ENCODE results near the gene POGZ.
A peak's percentile ranks its signal among the peaks of the same experiment; 100 is the strongest.

Gene POGZ

GRCh38 chr1:151373196-151373595, 86.1 kb downstream of the POGZ start:
- peaks cover 18 to 58% (median 43%) of the 10 kb centered on the region in 10 experiments for H3K4me1 ChIP-seq
- no peak for TF ChIP-seq Cebpa-rat (IDR thresholded peaks at IDR 0.05)
- H3K36me3 ChIP-seq = no peaks in the 10 kb centered on the region
- no peaks in the 10 kb centered on the region for H3K9me3 ChIP-seq (replicated peaks in 1 of 11)
- no peak overlapping the region for H3K9ac ChIP-seq
- H4K20me1 ChIP-seq = no peaks in the 10 kb centered on the region
- H3K4me3 ChIP-seq = no peak overlapping the region
- no peak overlapping the region for H3K27ac ChIP-seq
- no peaks in the 10 kb centered on the region for H3K27me3 ChIP-seq
- peak overlapping the region in 5 of 11 experiments; percentile 12 to 49 (median 35); a peak in 2 of 22 replicates for H3K4me2 ChIP-seq

- Histone ChIP-seq H3K9ac (peak within 1 kb of the TSS in 2 of 11 experiments; percentile 18 to 37; a peak in 2 of 22 replicates), H3K27me3 (no peaks in the 10 kb centered on the region), H3K36me3 (no peaks in the 10 kb centered on the region), H4K20me1 (no peaks in the 10 kb centered on the region), H3K4me2 (peak within 1 kb of the TSS in 7 of 11 experiments; percentile 12 to 95 (median 83); a peak in 12 of 22 replicates), H3K27ac (peak within 1 kb of the TSS in 4 of 11 experiments; percentile 83 to 86 (median 86); a peak in 7 of 22 replicates), H3K9me3 (replicated peaks in 1 of 11) (no peaks in the 10 kb centered on the region), H3K4me1 (peaks cover 18 to 67% (median 44%) of the 10 kb centered on the region in 10 experiments), H3K4me3 (no peak within 1 kb of the TSS)
- no peak for TF ChIP-seq Cebpa-rat (IDR thresholded peaks at IDR 0.05)
Observed at GRCh38 chr1:151372058-151372934, 87.0 kb downstream of the POGZ start, which contains the start of gene SELENBP1. Gene SELENBP1, minus strand, starts transcription at chr1:151372705. Its CDS starts 64 bp downstream, at chr1:151372641.

- Histone ChIP-seq H4K20me1 (no peaks in the 10 kb centered on the region), H3K4me2 (peak overlapping the region in 7 of 11 experiments; percentile 76 to 95 (median 84); a peak in 13 of 22 replicates), H3K36me3 (no peaks in the 10 kb centered on the region), H3K9me3 (replicated peaks in 1 of 11) (no peaks in the 10 kb centered on the region), H3K27me3 (no peaks in the 10 kb centered on the region), H3K27ac (peak overlapping the region in 6 of 11 experiments; percentile 78 to 86 (median 86); a peak in 10 of 22 replicates), H3K4me1 (peaks cover 18 to 73% (median 44%) of the 10 kb centered on the region in 10 experiments), H3K4me3 (no peak overlapping the region), H3K9ac (peak overlapping the region in 4 of 11 experiments; percentile 18 to 48 (median 36); a peak in 4 of 22 replicates)
- no peak for TF ChIP-seq Cebpa-rat (IDR thresholded peaks at IDR 0.05)
Observed at GRCh38 chr1:151371370-151372057, 87.8 kb downstream of the POGZ start.

GRCh38 chr1:151370211-151370911, 88.9 kb downstream of the POGZ start:
- Histone ChIP-seq H3K9ac (peak overlapping the region in 10 of 11 experiments; percentile 0 to 72 (median 58); a peak in 18 of 22 replicates), H3K36me3 (no peaks in the 10 kb centered on the region), H3K27ac (peak overlapping the region in 10 of 11 experiments; percentile 52 to 86 (median 80); a peak in 19 of 22 replicates), H3K4me3 (peak overlapping the region in 3 of 10 experiments; percentile 14 to 23 (median 16); a peak in 3 of 20 replicates), H3K9me3 (replicated peaks in 1 of 11) (no peaks in the 10 kb centered on the region), H4K20me1 (no peaks in the 10 kb centered on the region), H3K4me1 (peaks cover 18 to 78% (median 44%) of the 10 kb centered on the region in 10 experiments), H3K4me2 (peak overlapping the region; percentile 69 to 95 (median 84)), H3K27me3 (no peaks in the 10 kb centered on the region)
- 0 out of 22 replicates have a peak, but pooled peaks of 2 of the 11 experiments have one; percentile 13 to 46 for TF ChIP-seq Cebpa-rat (IDR thresholded peaks at IDR 0.05)

- H3K27ac ChIP-seq = peak overlapping the region in 9 of 11 experiments; percentile 52 to 86 (median 83); a peak in 19 of 22 replicates
- H3K27me3 ChIP-seq = no peaks in the 10 kb centered on the region
- peak overlapping the region in 1 of 10 experiments; percentile 16; a peak in 2 of 20 replicates for H3K4me3 ChIP-seq
- peaks cover 18 to 78% (median 44%) of the 10 kb centered on the region in 10 experiments for H3K4me1 ChIP-seq
- no peaks in the 10 kb centered on the region for H3K36me3 ChIP-seq
- peak overlapping the region; percentile 69 to 95 (median 84) for H3K4me2 ChIP-seq
- no peak for TF ChIP-seq Cebpa-rat (IDR thresholded peaks at IDR 0.05)
- H3K9ac ChIP-seq = peak overlapping the region in 9 of 11 experiments; percentile 30 to 72 (median 57); a peak in 15 of 22 replicates
- H3K9me3 ChIP-seq (replicated peaks in 1 of 11) = peaks cover 0 to 2% (median 0%) of the 10 kb centered on the region in 11 experiments; a peak in 2 of 22 replicates
- H4K20me1 ChIP-seq = no peaks in the 10 kb centered on the region
Observed at GRCh38 chr1:151369621-151370048, 89.7 kb downstream of the POGZ start.

- peak overlapping the region; percentile 69 to 95 (median 84); a peak in 21 of 22 replicates for H3K4me2 ChIP-seq
- no peaks in the 10 kb centered on the region for H4K20me1 ChIP-seq
- H3K36me3 ChIP-seq = no peaks in the 10 kb centered on the region
- H3K4me3 ChIP-seq = no peak overlapping the region
- no peak for TF ChIP-seq Cebpa-rat (IDR thresholded peaks at IDR 0.05)
- H3K9me3 ChIP-seq (replicated peaks in 1 of 11) = peaks cover 0 to 5% (median 1%) of the 10 kb centered on the region in 11 experiments; a peak in 8 of 22 replicates
- H3K9ac ChIP-seq = peak overlapping the region in 2 of 11 experiments; percentile 64 to 70; a peak in 3 of 22 replicates
- peaks cover 18 to 77% (median 44%) of the 10 kb centered on the region in 10 experiments for H3K4me1 ChIP-seq
- peak overlapping the region in 8 of 11 experiments; percentile 52 to 86 (median 84); a peak in 16 of 22 replicates for H3K27ac ChIP-seq
- no peaks in the 10 kb centered on the region for H3K27me3 ChIP-seq
Observed at GRCh38 chr1:151369302-151369610, 90.0 kb downstream of the POGZ start.

- H3K27me3 ChIP-seq = no peaks in the 10 kb centered on the region
- H3K36me3 ChIP-seq = no peaks in the 10 kb centered on the region
- peak overlapping the region in 5 of 11 experiments; percentile 83 to 86 (median 86); a peak in 10 of 22 replicates for H3K27ac ChIP-seq
- no peaks in the 10 kb centered on the region for H4K20me1 ChIP-seq
- peak overlapping the region in 9 of 11 experiments; percentile 69 to 95 (median 84); a peak in 13 of 22 replicates for H3K4me2 ChIP-seq
- peaks cover 18 to 72% (median 41%) of the 10 kb centered on the region in 10 experiments for H3K4me1 ChIP-seq
- no peak for TF ChIP-seq Cebpa-rat (IDR thresholded peaks at IDR 0.05)
- H3K4me3 ChIP-seq = no peak overlapping the region
- H3K9ac ChIP-seq = peak overlapping the region in 1 of 11 experiments; percentile 70; a peak in 1 of 22 replicates
- peaks cover 2 to 12% (median 8%) of the 10 kb centered on the region in 11 experiments; a peak in 21 of 22 replicates for H3K9me3 ChIP-seq (replicated peaks in 1 of 11)
Observed at GRCh38 chr1:151368393-151369301, 90.6 kb downstream of the POGZ start.
